KMS-11 (cell line): ENCODE results near the gene SASH1.
"Not testable (repeated sequence)": the region's sequence is repeated elsewhere in the genome, so short reads cannot be mapped to it uniquely, and the experiment has no call there.

Source experiments
- H2AFZ ChIP-seq: fragments of 200-600 bp; sonication (generic); 2 replicates; pipeline ENCODE4 v1.6.1; 2016; ENCODE audit warnings: antibody characterized with exemption, mixed run types, low read depth
- H3K27ac ChIP-seq: fragments of 200-600 bp; sonication (generic); 2 replicates; pipeline ENCODE4 v1.6.1; 2016; ENCODE audit warnings: mild to moderate bottlenecking, mixed run types
- H3K27me3 ChIP-seq: fragments of 200-600 bp; sonication (generic); 2 replicates; pipeline ENCODE4 v1.6.1; 2017; ENCODE audit warnings: mild to moderate bottlenecking, low read depth, mixed run types, moderate library complexity; ENCODE audit not compliant: insufficient read depth
- H3K36me3 ChIP-seq: fragments of 200-600 bp; sonication (generic); 2 replicates; pipeline ENCODE4 v1.6.1; 2017; ENCODE audit warnings: mild to moderate bottlenecking, mixed run types; ENCODE audit not compliant: insufficient read depth
- H3K4me1 ChIP-seq: fragments of 200-600 bp; sonication (generic); 2 replicates; pipeline ENCODE4 v1.6.1; 2016; ENCODE audit warnings: mild to moderate bottlenecking, low read depth, mixed run types; ENCODE audit not compliant: poor library complexity, severe bottlenecking
- H3K4me2 ChIP-seq: fragments of 200-600 bp; sonication (generic); 2 replicates; pipeline ENCODE4 v1.7.0; 2016; ENCODE audit warnings: mild to moderate bottlenecking, mixed run types
- H3K4me3 ChIP-seq: fragments of 200-600 bp; sonication (generic); IDR thresholded peaks from 2 replicates; pipeline ENCODE4 v1.6.1; 2017; ENCODE audit warnings: low read depth, low read length, mixed read lengths; ENCODE audit not compliant: insufficient read depth
- H3K79me2 ChIP-seq: fragments of 200-600 bp; sonication (generic); 2 replicates; pipeline ENCODE4 v1.6.1; 2016; ENCODE audit warnings: low read depth, mixed run types; ENCODE audit not compliant: insufficient read depth
- H3K9ac ChIP-seq: fragments of 200-600 bp; sonication (generic); 2 replicates; pipeline ENCODE4 v1.6.1; 2016; ENCODE audit warnings: mild to moderate bottlenecking, mixed run types
- H4K20me1 ChIP-seq: fragments of 200-600 bp; sonication (generic); 2 replicates; pipeline ENCODE4 v1.6.1; 2016; ENCODE audit warnings: mild to moderate bottlenecking, mixed run types; ENCODE audit not compliant: insufficient read depth
- CTCF ChIP-seq: fragments of 200-600 bp; sonication (generic); conservative IDR thresholded peaks from 2 replicates; pipeline ENCODE4 v1.6.1; 2017; ENCODE audit warnings: low read depth, mild to moderate bottlenecking, antibody characterized with exemption, low read length, moderate library complexity, mixed read lengths

The SASH1 gene

GRCh38 chr6:148351309-148351708, 8.7 kb downstream of the SASH1 start:
- no peak overlapping the region for H3K4me2 ChIP-seq
- H4K20me1 ChIP-seq: no peaks in the 10 kb centered on the region
- H3K9ac ChIP-seq: no peak overlapping the region
- no peaks in the 10 kb centered on the region for H3K36me3 ChIP-seq
- H3K79me2 ChIP-seq: no peaks in the 10 kb centered on the region
- H3K27me3 ChIP-seq: no peaks in the 10 kb centered on the region
- no peaks in the 10 kb centered on the region for H3K4me1 ChIP-seq
- H3K27ac ChIP-seq: no peak overlapping the region
- H2AFZ ChIP-seq: no peak overlapping the region
- H3K4me3 ChIP-seq: no peak overlapping the region
- no peak for TF ChIP-seq CTCF

- H3K79me2 ChIP-seq, H4K20me1 ChIP-seq, H3K9ac ChIP-seq, H3K4me2 ChIP-seq, H3K27me3 ChIP-seq, H3K4me3 ChIP-seq, H3K36me3 ChIP-seq, H2AFZ ChIP-seq, H3K27ac ChIP-seq, H3K4me1 ChIP-seq: not testable (repeated sequence)
Observed at GRCh38 chr6:148352421-148352820, 9.8 kb downstream of the SASH1 start.

DNA sequence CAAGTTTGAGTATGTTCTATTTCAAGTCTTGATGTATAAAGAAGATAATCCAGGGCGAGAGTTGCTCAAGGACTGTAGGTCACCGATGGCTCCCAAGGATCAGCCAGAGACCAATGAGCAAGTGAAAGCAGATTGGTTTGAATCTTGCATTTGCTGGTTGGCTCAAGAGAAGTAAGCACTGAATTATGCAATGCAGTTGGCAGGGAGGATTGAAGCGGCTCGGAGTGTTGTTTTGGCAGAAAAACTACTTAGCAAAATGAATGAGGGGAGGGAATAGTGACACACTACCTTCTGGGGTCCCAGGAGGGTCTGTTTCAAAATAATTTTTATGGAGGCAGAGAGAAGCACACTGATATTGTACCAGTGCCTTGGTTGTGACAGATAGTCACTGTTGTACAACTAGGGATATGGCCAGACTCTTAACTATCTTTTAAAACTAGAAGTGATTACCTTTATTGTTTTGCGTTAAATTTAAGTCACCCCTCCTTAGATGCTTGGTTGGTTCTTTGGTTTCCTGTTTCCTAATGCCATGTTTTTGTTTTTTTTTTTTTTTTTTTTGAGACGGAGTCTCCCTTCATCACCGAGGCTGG, 15.7 kb downstream of the SASH1 start:
- Histone ChIP-seq H3K79me2 (no peaks in the 10 kb centered on the region), H3K4me2 (no peak overlapping the region), H3K27me3 (no peaks in the 10 kb centered on the region), H2AFZ (no peak overlapping the region), H3K27ac (no peak overlapping the region), H3K36me3 (no peaks in the 10 kb centered on the region), H3K4me3 (no peak overlapping the region), H3K4me1 (no peaks in the 10 kb centered on the region), H3K9ac (no peak overlapping the region), H4K20me1 (no peaks in the 10 kb centered on the region)
- TF ChIP-seq CTCF: no peak

- Histone ChIP-seq H3K9ac (no peak overlapping the region), H3K36me3 (no peaks in the 10 kb centered on the region), H4K20me1 (no peaks in the 10 kb centered on the region), H3K27me3 (no peaks in the 10 kb centered on the region), H3K4me2 (no peak overlapping the region), H3K79me2 (no peaks in the 10 kb centered on the region), H3K27ac (no peak overlapping the region), H3K4me3 (no peak overlapping the region), H2AFZ (no peak overlapping the region), H3K4me1 (no peaks in the 10 kb centered on the region)
- no peak for TF ChIP-seq CTCF
Observed at GRCh38 chr6:148359228-148359627, 16.6 kb downstream of the SASH1 start.

GRCh38 chr6:148364056-148364824, 21.6 kb downstream of the SASH1 start:
- no peaks in the 10 kb centered on the region for H3K79me2 ChIP-seq
- no peaks in the 10 kb centered on the region for H3K4me1 ChIP-seq
- no peak overlapping the region for H3K4me3 ChIP-seq
- no peak overlapping the region for H3K9ac ChIP-seq
- TF ChIP-seq CTCF: no peak
- no peak overlapping the region for H3K27ac ChIP-seq
- no peaks in the 10 kb centered on the region for H3K27me3 ChIP-seq
- no peak overlapping the region for H2AFZ ChIP-seq
- H3K36me3 ChIP-seq: no peaks in the 10 kb centered on the region
- no peak overlapping the region for H3K4me2 ChIP-seq
- no peaks in the 10 kb centered on the region for H4K20me1 ChIP-seq
